K562 (cell line): ENCODE results near the gene MDK. TPM values are rescaled to one million over a fixed set of nuclear protein-coding genes. Genes with fewer than 3 reads are reported as not detected.

Experiments used
- CBX3 ChIP-seq, 2 experiments: IDR thresholded peaks; 1 replicate in 1 of 2; 2 replicates in 1 of 2; pipeline ENCODE4 v1.6.1; 2012; ENCODE audit warnings: inconsistent platforms in 2 of 2, low read length in 2 of 2, borderline replicate concordance in 1 of 2, control low read depth in 1 of 2
- FOXA3 ChIP-seq, 2 experiments: fragments of 450-650 bp in 1 of 2; sonication (generic) in 1 of 2; formaldehyde crosslinking; IDR thresholded peaks in 1 of 2; conservative IDR thresholded peaks in 1 of 2; 2 replicates each; pipeline versions ENCODE4 v1.4.0 to v1.8.0; 2020 to 2022; ENCODE audit warnings: mild to moderate bottlenecking in 2 of 2, missing genetic modification reagents in 1 of 2
- HMGN3 ChIP-seq: IDR thresholded peaks from 2 replicates; pipeline ENCODE4 v1.6.1; 2011; ENCODE audit warnings: borderline replicate concordance, low read depth, mild to moderate bottlenecking, mixed read lengths, low read length; ENCODE audit not compliant: insufficient read length; ENCODE audit errors: extremely low read depth
- KDM4B ChIP-seq, 2 experiments: fragments of 450-650 bp in 1 of 2; sonication (generic) in 1 of 2; IDR thresholded peaks; 2 replicates each; pipeline ENCODE4 v1.6.1; 2016 to 2017; ENCODE audit warnings: borderline replicate concordance in 2 of 2, antibody characterized with exemption in 1 of 2, low read depth in 1 of 2, mild to moderate bottlenecking in 1 of 2
- MAZ ChIP-seq, 2 experiments: fragments of 450-650 bp in 1 of 2; sonication (generic) in 1 of 2; formaldehyde crosslinking; IDR thresholded peaks in 1 of 2; conservative IDR thresholded peaks in 1 of 2; 2 replicates each; pipeline versions ENCODE4 v1.4.0 to v1.5.0; 2020; ENCODE audit warnings: mild to moderate bottlenecking in 1 of 2, missing genetic modification reagents in 1 of 2
- NKRF ChIP-seq: fragments of 450-650 bp; IDR thresholded peaks from 2 replicates; pipeline ENCODE4 v1.6.1; 2016; ENCODE audit warnings: borderline replicate concordance
- PTTG1 ChIP-seq: fragments of 450-650 bp; IDR thresholded peaks from 2 replicates; pipeline ENCODE4 v1.6.1; 2016; ENCODE audit warnings: low read depth, mild to moderate bottlenecking, missing genetic modification characterization, missing compliant biosample characterization
- TCF7 ChIP-seq: sonication (generic); IDR thresholded peaks from 2 replicates; pipeline ENCODE4 v1.6.1; 2016; ENCODE audit warnings: antibody characterized with exemption, borderline replicate concordance
- TSHZ1 ChIP-seq: fragments of 250-450 bp; sonication (Bioruptor Pico); IDR thresholded peaks from 2 replicates; pipeline ENCODE4 v1.4.0; 2020; ENCODE audit warnings: mild to moderate bottlenecking, moderate library complexity
- polyA plus RNA-seq, 8 experiments: library from polyadenylated mRNA; depleted of rRNA in 4 of 8; stranded (reverse) in 5 of 8; unstranded in 3 of 8; fragments of >200 nt; fragmentation: Nextera tagmentation in 2 of 8; fragmentation: Illumina TruSeq in 1 of 8; extraction: Ambion mirVana in 2 of 8; extraction: Trizol in 1 of 8; gene quantifications; 2 replicates each; pipeline versions ENCODE4 v1.2.1 to v1.2.3, GENCODE V29; 2011 to 2014; ENCODE audit warnings: inconsistent platforms in 1 of 8, missing spikeins in 1 of 8
- total RNA-seq, 7 experiments: library from RNA; depleted of rRNA in 6 of 7; stranded (reverse); fragments of >200 nt in 6 of 7; fragmentation: Illumina TruSeq in 2 of 7; extraction: Trizol in 2 of 7; gene quantifications; 2 replicates each; pipeline versions ENCODE4 v1.2.1 to v1.2.3, GENCODE V29; 2011 to 2021; ENCODE audit warnings: low replicate concordance in 1 of 7
- TF ChIP-seq, protein P1 (sequence below): fragments of 450-650 bp; formaldehyde crosslinking; IDR thresholded peaks from 2 replicates; pipeline ENCODE4 v1.4.0; 2020; ENCODE audit warnings: mild to moderate bottlenecking, moderate library complexity
- TF ChIP-seq, protein P2 (sequence below): sonication (generic); formaldehyde crosslinking; IDR thresholded peaks from 2 replicates; pipeline ENCODE4 v1.8.0; 2022; ENCODE audit warnings: mild to moderate bottlenecking, missing genetic modification reagents
- TF ChIP-seq, protein P3 (sequence below): fragments of 250-450 bp; sonication (Bioruptor Pico); IDR thresholded peaks from 2 replicates; pipeline ENCODE4 v1.8.0; 2021; ENCODE audit warnings: moderate library complexity, mild to moderate bottlenecking, inconsistent platforms

Gene MDK
- total and polyA plus RNA-seq, 9 of the 15 experiments (the other 6 are each of a cell fraction or from before 2014, with no cell fraction given) = 20.7 to 700 (median 350) TPM

DNA sequence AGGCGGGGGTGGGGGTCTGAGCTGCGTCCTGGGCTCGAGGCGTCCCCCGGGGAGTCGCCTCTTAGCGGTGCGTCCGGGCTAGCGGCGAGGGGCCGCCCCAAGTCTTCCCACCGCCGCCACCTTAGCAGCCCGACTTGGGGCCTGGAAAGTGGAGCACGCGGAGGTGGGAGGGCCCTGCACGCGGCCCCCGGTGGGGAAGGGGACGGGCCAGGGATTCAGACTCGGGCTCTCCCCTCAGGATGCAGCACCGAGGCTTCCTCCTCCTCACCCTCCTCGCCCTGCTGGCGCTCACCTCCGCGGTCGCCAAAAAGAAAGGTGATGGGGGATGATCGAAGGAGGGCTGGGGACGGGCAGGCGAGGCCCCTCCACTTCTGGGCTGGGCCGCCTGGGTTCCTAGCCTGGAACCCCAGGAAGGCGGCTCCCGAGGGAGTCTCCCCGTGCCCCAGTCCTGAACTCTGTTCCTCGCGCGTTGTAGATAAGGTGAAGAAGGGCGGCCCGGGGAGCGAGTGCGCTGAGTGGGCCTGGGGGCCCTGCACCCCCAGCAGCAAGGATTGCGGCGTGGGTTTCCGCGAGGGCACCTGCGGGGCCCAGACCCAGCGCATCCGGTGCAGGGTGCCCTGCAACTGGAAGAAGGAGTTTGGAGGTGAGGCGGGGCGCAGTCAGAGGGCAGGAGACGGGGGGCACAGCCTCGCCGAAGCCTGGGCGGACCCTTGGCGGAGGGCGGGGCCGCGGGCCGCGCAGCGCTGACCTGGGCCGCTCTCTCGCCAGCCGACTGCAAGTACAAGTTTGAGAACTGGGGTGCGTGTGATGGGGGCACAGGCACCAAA lies 563 bp downstream of the MDK start (continued):
- TF ChIP-seq CBX3 (IDR thresholded peaks at IDR 0.05; ENCODE audit: borderline replicate concordance in 1 of 2, low read length in 2 of 2) (peak in 1 of 2 experiments; percentile 12; a peak in 1 of 3 replicates), HMGN3 (peak; percentile 54), TCF7 (no peak), NKRF (peak; percentile 48; the same call in 1 of the 2 replicates), FOXA3 (CRISPR knock-in tag; conservative IDR thresholded peaks at IDR 0.05 in 1 of 2, IDR thresholded peaks at IDR 0.05 in 1 of 2) (no peak), MAZ (CRISPR knock-in tag; conservative IDR thresholded peaks at IDR 0.05 in 1 of 2, IDR thresholded peaks at IDR 0.05 in 1 of 2) (peak in 1 of 2 experiments; percentile 47; a peak in 2 of 4 replicates), KDM4B (IDR thresholded peaks at IDR 0.05; ENCODE audit: borderline replicate concordance in 2 of 2, low read depth in 1 of 2) (no peak), TSHZ1 (CRISPR knock-in tag) (no peak), PTTG1 (tag) (no peak)
- TF ChIP-seq, protein P1, sequence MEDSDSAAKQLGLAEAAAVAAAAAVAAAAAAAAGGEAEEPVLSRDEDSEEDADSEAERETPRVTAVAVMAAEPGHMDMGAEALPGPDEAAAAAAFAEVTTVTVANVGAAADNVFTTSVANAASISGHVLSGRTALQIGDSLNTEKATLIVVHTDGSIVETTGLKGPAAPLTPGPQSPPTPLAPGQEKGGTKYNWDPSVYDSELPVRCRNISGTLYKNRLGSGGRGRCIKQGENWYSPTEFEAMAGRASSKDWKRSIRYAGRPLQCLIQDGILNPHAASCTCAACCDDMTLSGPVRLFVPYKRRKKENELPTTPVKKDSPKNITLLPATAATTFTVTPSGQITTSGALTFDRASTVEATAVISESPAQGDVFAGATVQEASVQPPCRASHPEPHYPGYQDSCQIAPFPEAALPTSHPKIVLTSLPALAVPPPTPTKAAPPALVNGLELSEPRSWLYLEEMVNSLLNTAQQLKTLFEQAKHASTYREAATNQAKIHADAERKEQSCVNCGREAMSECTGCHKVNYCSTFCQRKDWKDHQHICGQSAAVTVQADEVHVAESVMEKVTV = no peak
- TF ChIP-seq, protein P2, sequence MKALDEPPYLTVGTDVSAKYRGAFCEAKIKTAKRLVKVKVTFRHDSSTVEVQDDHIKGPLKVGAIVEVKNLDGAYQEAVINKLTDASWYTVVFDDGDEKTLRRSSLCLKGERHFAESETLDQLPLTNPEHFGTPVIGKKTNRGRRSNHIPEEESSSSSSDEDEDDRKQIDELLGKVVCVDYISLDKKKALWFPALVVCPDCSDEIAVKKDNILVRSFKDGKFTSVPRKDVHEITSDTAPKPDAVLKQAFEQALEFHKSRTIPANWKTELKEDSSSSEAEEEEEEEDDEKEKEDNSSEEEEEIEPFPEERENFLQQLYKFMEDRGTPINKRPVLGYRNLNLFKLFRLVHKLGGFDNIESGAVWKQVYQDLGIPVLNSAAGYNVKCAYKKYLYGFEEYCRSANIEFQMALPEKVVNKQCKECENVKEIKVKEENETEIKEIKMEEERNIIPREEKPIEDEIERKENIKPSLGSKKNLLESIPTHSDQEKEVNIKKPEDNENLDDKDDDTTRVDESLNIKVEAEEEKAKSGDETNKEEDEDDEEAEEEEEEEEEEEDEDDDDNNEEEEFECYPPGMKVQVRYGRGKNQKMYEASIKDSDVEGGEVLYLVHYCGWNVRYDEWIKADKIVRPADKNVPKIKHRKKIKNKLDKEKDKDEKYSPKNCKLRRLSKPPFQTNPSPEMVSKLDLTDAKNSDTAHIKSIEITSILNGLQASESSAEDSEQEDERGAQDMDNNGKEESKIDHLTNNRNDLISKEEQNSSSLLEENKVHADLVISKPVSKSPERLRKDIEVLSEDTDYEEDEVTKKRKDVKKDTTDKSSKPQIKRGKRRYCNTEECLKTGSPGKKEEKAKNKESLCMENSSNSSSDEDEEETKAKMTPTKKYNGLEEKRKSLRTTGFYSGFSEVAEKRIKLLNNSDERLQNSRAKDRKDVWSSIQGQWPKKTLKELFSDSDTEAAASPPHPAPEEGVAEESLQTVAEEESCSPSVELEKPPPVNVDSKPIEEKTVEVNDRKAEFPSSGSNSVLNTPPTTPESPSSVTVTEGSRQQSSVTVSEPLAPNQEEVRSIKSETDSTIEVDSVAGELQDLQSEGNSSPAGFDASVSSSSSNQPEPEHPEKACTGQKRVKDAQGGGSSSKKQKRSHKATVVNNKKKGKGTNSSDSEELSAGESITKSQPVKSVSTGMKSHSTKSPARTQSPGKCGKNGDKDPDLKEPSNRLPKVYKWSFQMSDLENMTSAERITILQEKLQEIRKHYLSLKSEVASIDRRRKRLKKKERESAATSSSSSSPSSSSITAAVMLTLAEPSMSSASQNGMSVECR = no peak
- TF ChIP-seq, protein P3, sequence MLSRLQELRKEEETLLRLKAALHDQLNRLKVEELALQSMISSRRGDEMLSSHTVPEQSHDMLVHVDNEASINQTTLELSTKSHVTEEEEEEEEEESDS (CRISPR knock-in tag) = no peak
